HG02798 (cell line): ENCODE measurements around the gene CDK4.
A peak's percentile ranks its signal among the peaks of the same experiment; 100 is the strongest.

Experiments
- ATAC-seq: cut with Tn5 transposase; IDR thresholded peaks from one replicate; pipeline ENCODE4 v1.9.1; 2021; ENCODE audit warnings: mild to moderate bottlenecking; ENCODE audit not compliant: unreplicated experiment, poor library complexity

The CDK4 gene

DNA sequence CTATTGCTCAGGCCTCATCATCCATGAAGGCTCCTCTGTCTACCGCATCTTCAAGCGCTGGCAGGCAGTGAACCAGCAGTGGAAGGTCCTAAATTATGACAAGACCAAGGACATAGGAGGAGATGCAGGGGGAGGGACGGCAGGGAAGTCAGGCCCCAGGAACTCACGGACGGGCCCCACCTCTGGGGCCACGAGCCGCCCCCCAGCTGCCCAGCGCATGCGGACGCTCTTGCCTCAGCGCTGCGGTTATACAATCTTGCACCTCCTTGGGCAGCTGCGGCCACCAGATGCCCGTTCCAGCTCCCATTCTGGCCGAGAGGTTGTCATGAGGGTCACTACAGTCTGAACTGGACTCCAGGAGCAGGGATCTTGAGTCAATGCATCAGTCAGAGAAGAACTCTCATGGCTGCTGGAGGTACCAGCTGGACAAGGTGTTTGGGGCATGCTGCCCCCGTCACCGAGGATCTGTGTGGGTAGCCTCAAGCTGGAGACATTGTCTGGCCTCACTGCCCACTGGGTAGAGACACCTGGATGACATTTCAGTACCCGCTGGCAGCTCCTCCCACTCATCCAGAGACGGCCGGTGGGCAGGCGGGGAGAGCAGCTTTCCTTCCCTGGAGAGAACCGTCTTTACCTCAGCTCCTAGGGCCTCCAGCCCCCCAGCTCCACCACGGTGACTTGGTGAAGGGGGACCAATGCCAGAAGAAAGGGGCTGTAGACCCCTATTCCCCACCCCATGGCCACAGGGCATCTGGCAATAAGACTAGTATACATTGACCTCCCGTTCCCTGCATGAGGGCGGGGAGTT is 6.6 kb upstream of the CDK4 start:
- ATAC-seq: no peak

DNA sequence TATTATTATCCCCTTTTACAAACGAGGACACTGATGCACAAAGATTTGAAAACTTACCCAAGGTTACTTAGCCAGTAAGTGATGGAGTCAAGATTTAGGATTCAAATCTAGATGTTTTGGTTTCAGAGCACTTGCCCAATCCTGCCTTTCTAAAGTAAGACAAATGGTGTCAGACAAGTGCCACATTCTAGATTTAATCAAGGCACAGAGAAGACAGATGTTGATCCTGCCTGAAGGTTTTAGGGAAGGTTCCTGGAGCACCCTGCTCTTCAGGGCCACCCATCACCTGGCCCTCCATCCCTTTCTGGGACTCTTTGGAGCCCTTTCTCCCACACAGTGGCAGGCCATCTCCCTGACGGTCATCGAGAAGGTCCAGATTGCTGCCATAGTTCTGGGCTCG is 5.7 kb upstream of the CDK4 start:
- no peak for ATAC-seq

DNA sequence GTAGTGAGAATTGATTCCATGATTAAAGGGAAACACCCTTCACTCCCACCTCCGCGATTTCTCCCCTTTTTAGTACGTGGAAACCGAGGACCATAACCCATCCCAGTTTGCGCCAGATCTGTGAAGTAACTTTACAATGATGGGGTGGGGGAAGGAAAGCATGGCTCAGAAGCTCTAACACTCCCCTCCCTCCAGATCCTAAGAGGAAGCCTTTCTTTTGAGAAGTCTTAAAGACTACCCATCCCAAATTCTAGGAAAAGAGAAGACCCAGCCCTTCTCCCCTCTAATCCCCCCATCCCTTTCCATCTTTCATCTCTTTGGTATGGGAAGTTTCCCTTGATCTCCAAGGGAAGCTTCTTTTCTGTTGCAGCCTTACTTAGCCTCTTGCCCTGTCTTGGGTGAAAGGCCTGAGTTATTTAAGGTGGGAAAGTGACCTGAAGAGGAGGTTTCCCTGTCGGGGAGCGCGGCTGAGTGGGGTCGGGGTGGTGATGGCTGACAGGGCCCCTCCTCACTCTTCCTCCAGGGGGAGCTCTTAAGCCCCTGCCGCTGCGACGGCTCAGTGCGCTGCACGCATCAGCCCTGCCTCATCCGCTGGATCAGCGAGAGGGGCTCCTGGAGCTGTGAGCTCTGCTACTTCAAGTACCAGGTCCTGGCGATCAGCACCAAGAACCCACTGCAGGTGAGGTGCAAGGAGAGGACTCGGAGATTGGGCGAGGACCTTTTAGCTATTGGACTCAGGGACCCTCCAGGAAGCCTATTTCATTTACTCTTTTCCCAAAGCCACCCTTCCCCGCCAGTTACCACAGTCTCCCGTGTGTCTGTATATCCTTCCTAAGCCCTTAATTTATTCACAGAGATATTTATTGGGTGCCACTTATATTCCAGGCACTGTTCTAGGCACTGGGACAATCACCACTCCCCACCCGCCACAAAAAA is 4.6 kb upstream of the CDK4 start:
- peak; percentile 19 for ATAC-seq

DNA sequence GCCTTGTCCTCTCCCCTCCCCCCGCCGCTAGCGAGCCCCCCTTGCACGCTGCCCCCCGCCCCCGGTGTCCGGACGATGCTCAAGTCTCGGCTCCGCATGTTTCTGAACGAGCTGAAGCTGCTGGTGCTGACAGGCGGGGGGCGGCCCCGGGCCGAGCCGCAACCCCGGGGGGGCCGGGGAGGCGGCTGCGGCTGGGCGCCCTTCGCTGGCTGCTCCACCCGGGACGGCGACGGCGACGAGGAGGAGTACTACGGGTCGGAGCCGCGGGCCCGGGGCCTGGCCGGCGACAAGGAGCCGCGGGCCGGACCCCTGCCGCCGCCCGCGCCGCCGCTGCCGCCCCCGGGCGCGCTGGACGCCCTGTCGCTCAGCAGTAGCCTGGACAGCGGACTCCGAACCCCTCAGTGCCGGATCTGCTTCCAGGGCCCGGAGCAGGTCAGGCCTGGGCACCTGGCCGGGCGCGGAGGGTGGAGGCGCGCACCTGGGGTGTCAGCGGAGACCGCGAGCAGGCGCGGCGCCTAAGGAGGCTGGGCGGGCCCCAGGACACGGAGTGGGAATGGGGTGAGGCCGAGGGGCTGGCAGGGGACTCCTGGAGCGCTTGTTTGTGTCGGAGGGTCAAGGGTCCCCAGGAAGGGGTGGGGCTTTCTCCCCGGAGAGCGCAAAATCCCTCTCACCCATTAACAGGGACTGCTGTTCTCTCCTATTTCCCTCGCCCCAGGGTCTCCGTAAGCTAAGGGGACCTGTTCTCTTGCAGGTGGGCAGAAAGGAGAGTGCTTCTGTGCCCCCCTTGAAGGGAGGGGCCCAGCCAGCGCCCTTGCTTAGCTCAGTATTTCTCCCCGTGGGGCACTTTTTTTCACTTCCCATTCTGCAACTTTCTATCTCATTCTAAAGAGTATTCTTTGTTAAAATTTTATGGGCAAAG is 3.6 kb upstream of the CDK4 start:
- no peak for ATAC-seq

DNA sequence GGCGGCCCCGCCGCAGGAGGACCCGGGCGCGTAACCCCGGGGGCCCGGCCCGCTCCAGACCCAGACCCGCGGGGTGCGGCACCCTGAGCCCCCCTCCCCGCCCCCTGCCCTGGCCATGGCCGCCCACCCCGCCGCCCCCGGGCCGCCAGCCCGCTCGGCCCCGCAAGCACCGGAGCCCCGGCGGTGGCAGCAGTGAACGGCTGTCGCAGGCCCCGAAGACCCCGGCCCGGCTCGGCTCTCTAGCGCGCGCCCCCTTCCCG is 3.0 kb upstream of the CDK4 start:
- no peak for ATAC-seq

DNA sequence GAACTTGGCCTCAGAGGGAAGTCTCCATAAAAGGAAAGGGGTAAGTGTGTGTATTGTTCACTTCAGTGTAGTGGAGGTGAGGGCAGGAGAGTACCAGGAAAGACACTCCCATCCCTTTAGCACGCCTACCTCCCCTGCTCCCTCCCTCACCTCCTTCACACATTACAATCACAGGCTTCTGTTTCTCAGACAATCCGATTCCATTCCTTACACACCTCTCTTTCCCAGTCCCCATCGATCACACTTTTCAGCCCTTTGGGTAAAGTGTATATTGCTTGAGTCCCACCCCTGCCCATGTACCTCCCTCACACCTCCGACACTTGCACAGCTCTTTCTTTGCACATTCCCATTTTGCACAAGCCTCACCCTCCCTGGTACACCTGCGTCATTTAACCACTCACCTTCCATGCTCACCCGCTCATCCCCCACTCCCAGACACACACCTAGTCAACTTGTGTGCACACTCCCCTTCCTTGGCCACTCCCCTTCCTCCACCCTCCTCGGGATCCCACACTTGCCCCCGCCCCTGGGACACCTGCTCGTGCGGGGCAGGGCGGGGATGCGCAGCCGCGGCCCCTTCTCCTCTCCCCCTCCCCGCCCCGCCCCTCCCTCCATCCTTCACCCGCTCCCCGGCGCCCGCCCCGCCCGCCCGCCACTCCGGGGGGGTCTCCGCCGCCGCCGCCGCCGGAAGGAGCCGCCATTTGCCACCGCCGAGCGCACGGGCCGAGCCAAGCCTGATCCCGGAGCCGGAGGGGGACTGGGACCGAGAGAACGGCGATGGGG is 2.5 kb upstream of the CDK4 start, which contains the start of gene MARCHF9:
TSS of gene MARCHF9 (plus strand) at position 693 of the 783 bp plus-strand sequence. CDS start 426 bp downstream, outside the sequence.
- peak; percentile 40 for ATAC-seq

DNA sequence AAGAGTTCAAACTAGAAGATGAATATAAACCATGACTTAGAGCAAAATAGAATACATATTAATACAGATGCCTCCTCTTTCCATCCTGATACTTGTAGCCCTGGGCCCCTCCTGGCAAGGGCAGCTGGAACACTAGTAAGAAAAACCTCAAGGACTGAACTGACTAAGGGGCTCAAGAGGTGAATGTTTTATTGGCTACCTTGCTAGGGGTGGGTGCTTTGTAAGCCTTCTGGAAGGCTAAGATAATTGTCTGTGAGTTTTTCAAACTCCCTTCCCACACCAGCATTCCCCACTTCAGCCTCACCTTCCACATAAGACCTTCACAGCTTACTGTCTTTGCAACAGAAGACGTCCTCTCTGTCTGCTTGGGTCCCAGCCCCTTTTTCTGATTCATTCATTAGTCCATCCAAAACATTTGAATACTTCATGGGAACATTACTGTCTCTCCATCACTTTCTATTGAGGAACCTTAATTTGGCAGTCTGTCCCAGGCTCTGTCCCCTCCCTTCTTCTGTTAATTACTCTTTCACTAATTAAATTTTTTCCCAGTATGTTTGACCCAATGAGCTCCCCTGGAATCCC is 1.7 kb upstream of the CDK4 start:
- no peak for ATAC-seq

DNA sequence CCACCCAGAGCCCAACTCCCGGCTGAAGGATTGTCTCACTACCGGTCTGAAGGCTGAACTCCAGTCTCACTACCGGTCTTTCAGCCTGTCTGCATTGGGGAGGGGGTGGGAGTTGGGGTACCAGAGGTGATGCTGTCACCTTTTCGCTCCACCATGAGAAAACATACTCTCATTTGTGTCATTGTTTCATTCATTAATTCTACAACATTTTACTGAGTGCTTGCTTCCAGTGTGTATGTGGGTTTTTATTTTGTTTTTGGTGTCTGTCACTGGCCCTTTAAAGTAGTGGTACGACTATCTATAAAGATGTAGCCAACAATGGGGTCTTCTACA is 524 bp upstream of the CDK4 start:
- no peak for ATAC-seq

DNA sequence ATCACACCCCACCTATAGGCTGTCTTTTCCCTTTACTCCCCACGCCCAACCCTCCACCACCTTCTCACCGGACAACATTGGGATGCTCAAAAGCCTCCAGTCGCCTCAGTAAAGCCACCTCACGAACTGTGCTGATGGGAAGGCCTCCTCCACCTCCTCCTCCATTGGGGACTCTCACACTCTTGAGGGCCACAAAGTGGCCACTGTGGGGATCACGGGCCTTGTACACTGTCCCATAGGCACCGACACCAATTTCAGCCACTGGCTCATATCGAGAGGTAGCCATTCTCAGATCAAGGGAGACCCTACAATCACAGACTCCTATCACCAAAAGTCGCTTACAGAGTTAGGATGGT is 700 bp downstream of the CDK4 start:
- ATAC-seq: no peak

DNA sequence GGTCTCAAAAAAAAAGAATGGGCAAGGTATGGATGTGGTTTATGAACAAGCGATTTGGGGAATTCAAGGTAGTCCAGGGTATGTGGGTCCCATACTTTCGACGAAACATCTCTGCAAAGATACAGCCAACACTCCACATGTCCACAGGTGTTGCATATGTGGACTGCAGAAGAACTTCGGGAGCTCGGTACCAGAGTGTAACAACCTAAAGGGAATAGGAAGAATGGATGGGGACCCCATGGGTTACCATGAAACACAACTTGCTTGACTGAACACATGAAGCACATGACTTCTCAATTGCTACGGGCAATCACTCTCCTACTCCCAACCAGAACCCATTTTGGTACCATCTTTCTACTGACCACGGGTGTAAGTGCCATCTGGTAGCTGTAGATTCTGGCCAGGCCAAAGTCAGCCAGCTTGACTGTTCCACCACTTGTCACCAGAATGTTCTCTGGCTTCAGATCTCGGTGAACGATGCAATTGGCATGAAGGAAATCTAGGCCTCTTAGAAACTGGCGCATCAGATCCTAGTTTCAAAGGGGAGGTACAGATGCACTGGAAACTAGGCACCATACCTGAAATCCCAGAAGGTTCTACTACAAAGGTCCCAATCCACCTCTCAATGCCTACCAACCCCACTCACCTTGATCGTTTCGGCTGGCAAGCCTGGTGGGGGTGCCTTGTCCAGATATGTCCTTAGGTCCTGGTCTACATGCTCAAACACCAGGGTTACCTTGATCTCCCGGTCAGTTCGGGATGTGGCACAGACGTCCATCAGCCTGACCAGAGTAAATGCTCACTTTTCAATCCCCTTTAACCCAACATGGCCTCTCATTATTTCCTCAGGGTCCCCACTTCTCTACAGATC is 1.3 kb downstream of the CDK4 start:
- no peak for ATAC-seq

DNA sequence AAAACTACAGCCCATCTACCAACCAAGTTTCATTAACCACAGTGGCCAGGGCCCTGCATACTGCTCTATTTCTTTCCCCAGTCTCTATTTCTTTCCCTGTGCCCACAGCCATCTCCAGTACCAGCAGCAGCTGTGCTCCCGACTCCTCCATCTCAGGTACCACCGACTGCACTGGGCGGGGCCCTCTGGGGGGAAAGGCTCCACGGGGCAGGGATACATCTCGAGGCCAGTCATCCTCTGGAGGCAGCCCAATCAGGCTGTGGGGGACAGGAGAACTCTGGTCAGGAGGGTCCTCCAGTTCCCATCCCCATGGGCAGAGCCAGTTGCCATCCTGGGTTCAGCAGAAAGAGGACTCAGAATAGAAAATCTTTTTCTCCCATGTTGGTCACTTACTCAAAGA is 3.0 kb downstream of the CDK4 start:
- ATAC-seq: no peak

DNA sequence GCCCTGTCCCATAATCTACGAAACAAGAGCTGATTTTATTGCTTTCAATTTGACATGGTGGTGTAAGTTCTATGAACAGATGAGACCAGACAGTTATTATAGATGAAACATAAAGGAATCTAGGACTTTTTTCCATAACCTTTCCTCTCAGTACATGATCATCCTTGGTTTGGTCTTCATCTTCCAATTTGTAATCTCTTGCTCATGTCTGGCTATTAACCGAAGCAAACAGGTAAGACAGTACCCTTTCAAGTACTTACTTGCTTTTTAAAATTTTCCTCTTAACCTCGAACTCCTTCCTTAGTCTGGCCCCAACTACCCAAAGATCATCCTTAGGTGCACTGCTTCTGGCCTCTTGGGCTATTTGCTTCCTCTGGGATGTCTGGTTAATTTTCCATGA is 6.1 kb downstream of the CDK4 start:
- no peak for ATAC-seq

DNA sequence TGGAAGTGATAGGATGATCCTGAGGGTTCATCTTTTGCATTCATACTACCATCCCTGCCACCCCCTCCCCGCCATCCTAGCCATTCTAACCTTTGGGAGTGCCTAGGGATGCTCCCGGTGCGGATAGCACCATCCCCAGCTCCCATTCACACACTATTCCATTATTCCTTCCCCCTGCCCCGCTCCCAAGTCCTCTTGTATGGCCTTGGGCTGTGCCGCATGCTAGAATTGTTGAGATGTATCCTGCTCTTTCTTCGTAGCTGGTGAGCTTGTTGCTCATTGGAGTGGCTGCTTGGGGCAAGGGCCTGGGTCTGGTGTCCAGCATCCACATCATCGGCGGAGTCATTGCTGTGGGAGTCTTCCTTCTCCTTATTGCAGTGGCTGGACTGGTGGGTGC is 6.6 kb downstream of the CDK4 start:
- ATAC-seq: no peak

DNA sequence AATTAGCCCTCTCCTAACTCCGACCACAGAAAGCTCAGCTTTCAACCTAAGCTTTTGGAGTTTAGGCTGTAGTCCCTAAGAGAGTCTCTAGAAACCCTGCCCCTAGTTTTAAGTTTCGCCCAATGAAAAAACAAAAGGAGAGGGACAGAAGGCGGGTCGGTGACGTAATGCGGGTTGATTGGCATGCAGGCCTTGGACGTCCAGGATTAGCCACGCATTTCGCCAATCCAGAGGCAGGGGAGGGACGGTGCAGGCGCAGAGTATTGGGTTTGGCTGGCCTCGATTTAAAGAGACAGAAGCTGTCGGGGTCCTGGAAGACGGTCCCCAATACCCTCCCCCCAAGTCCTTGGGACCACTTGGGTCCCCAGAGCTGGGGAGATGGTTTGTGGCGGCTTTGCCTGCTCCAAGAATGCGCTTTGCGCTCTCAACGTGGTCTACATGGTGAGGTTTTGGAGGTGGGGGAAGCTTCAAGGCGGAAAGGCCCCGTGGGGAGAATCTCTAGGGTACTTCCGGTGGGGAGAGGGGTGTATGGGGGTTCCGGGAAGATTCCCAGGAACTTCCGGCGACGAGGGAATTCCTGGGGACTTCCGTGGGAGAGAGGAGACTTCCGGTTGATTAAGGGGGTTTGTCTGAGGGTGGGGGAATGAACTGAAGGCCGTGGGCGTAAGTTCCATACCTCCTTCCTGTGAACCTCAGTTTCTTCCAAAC is 7.2 kb downstream of the CDK4 start, which contains the start of gene TSPAN31:
TSS of gene TSPAN31 (plus strand) at position 263 of the 708 bp plus-strand sequence. CDS start at position 379, 116 bp downstream.
- peak; percentile 91 for ATAC-seq

DNA sequence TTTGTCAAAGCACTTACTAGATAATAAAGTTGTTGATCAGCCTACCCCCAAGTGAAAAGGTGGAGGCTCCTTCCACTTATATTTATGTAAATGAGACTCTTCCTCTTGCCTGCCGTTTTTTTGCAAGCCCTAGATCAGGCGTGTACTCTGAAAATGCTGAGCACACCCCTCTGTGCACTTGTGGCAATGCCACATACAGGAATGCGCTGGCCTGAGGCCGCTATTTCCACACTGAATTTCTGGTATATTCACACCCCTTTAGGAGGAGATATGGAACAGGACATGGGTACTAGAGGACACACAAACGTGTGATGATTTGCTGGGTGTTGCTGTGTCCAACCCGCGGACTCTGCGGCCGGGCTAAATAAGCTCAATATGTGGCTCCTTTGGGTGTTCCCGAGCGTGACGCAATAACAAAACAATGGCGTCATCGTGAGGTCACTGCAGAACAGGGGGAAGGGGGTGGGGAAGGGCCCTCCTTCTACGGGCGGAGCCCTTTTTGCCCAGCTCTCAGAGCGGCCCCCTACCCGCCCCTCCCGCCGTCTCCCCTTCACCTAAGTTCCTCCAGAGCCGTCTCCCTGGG is 7.8 kb downstream of the CDK4 start:
- peak; percentile 33 for ATAC-seq

DNA sequence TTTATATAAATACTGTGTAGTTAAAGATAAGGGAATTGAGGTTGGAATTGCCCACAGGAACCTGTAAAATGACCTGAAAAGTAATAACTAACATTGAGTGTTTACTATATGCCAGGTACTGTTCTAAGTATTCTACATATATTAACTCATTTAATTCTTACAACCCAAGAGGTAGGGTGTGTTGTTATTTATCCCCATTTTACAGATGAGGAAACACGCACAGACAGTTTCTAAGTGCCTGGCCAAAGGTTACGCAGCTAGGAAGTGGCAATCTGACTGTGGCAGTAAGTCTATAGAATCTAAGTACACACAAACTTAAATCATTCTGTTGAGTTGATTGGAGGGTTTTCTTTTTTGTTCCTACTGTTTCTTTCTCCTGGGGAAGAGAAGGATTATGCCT is 8.3 kb downstream of the CDK4 start:
- ATAC-seq: no peak

DNA sequence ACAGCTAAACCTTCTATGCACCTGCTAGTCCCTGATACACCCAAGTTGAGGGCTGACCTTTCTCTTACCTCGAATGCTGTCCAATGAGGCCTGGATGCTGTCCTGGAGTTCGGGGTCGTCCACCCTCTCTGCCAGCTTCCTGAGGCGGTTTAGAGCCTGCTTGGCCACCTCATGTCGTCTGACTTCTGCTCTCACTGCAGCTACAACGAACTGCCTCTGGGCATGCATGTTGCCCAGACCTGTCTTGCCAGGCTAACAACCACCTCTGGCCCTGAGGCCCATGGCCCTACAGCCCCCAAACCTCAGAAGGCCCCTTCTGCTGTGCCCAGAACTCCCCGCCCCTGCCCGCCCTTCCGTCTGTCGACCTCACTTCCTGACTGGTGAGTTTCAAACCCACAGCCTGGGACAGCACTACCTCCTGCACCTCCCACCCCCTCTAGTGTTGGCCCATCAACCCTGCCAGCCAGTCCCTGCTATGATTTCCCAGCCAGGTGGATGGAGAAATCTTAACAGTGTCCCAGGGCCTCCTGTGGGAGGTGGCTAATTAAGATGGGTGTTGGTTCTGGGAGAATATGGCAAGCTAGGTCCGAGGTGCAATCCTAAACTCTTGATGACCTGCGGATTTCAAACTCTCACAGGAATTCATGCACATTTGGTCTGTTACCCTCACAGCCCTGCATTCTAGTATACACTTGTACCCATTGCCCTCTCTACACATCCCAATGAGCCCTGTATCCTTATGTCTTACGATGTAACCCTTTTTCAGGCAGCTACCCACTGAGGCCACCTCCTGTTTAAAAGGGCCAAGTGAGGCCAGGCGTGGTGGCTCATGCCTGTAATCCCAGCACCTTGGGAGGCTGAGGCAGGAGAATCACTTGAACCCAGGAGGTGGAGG is 10.0 kb downstream of the CDK4 start:
- peak; percentile 61 for ATAC-seq
